ENCODE data around the gene CENPA. TPM values are rescaled to one million over a fixed set of nuclear protein-coding genes. Genes with fewer than 3 reads are reported as not detected.
A peak's percentile ranks its signal among the peaks of the same experiment; 100 is the strongest.

The CENPA gene
- total and polyA plus RNA-seq, 2 donors (not counting 1 experiment from before 2014, with no cell fraction given) = 6.1 to 9.7 TPM

GRCh38 chr2:26756337-26756736 is 29.5 kb upstream of the CENPA start:
- no peak for TF ChIP-seq CTCF (conservative IDR thresholded peaks at IDR 0.05 in 1 of 2, IDR thresholded peaks at IDR 0.05 in 1 of 2; ENCODE audit: low read depth in 1 of 2, low read length in 2 of 2)
- Histone ChIP-seq H3K4me1 (ENCODE audit: control insufficient read depth, extremely low read depth, insufficient read depth, low read length) (peaks cover 16% of the 10 kb centered on the region), H4K20me1 (ENCODE audit: control insufficient read depth, extremely low read depth, insufficient read depth, low read length) (no peaks in the 10 kb centered on the region), H3K9ac (ENCODE audit: insufficient read depth, low read length) (no peak overlapping the region), H3K27me3 (ENCODE audit: control insufficient read depth, insufficient read depth, low read length) (no peaks in the 10 kb centered on the region), H3K79me2 (ENCODE audit: control insufficient read depth, insufficient read depth, low read length) (no peaks in the 10 kb centered on the region), H3K36me3 (ENCODE audit: control insufficient read depth, insufficient read depth, low read length) (no peaks in the 10 kb centered on the region), H2AFZ (ENCODE audit: low read length) (no peak overlapping the region), H3K27ac (ENCODE audit: insufficient read depth, low read length) (no peak overlapping the region), H3K9me3 (ENCODE audit: control insufficient read depth, insufficient read depth, low read depth, low read length) (no peaks in the 10 kb centered on the region), H3K4me3 (replicated peaks in 1 of 4; ENCODE audit: control extremely low read depth in 1 of 4, insufficient read depth in 1 of 4, low read depth in 3 of 4, low read length in 4 of 4) (no peak overlapping the region), H3K4me2 (ENCODE audit: extremely low read depth, insufficient read depth, low read length) (no peak overlapping the region)
- no peak for DNase-seq (ENCODE audit: low read depth in 2 of 2)

- Histone ChIP-seq H3K4me2 (ENCODE audit: extremely low read depth, insufficient read depth, low read length) (peak overlapping the region; percentile 79), H3K4me3 (replicated peaks in 1 of 4; ENCODE audit: control extremely low read depth in 1 of 4, insufficient read depth in 1 of 4, low read depth in 3 of 4, low read length in 4 of 4) (no peak overlapping the region), H3K36me3 (ENCODE audit: control insufficient read depth, insufficient read depth, low read length) (no peaks in the 10 kb centered on the region), H3K27ac (ENCODE audit: insufficient read depth, low read length) (peak overlapping the region; percentile 93), H2AFZ (ENCODE audit: low read length) (no peak overlapping the region), H3K9ac (ENCODE audit: insufficient read depth, low read length) (peak overlapping the region; percentile 21), H3K27me3 (ENCODE audit: control insufficient read depth, insufficient read depth, low read length) (no peaks in the 10 kb centered on the region), H3K79me2 (ENCODE audit: control insufficient read depth, insufficient read depth, low read length) (no peaks in the 10 kb centered on the region), H3K4me1 (ENCODE audit: control insufficient read depth, extremely low read depth, insufficient read depth, low read length) (peaks cover 16% of the 10 kb centered on the region), H4K20me1 (ENCODE audit: control insufficient read depth, extremely low read depth, insufficient read depth, low read length) (no peaks in the 10 kb centered on the region), H3K9me3 (ENCODE audit: control insufficient read depth, insufficient read depth, low read depth, low read length) (no peaks in the 10 kb centered on the region)
- DNase-seq (ENCODE audit: low read depth in 2 of 2) = peak; percentile 99
- TF ChIP-seq CTCF (conservative IDR thresholded peaks at IDR 0.05 in 1 of 2, IDR thresholded peaks at IDR 0.05 in 1 of 2; ENCODE audit: low read depth in 1 of 2, low read length in 2 of 2) (no peak), EZH2 (IDR thresholded peaks at IDR 0.05; ENCODE audit: low read length, missing control alignments) (no peak)
These were observed 27.7 kb upstream of the CENPA start for GRCh38 chr2:26757873-26758789.

GRCh38 chr2:26758790-26759321 is 27.0 kb upstream of the CENPA start:
- no peak overlapping the region for H3K9ac ChIP-seq (ENCODE audit: insufficient read depth, low read length)
- no peaks in the 10 kb centered on the region for H3K27me3 ChIP-seq (ENCODE audit: control insufficient read depth, insufficient read depth, low read length)
- no peaks in the 10 kb centered on the region for H3K36me3 ChIP-seq (ENCODE audit: control insufficient read depth, insufficient read depth, low read length)
- H2AFZ ChIP-seq (ENCODE audit: low read length) = no peak overlapping the region
- peak; percentile 44 to 67 for DNase-seq (ENCODE audit: low read depth in 2 of 2)
- H3K4me1 ChIP-seq (ENCODE audit: control insufficient read depth, extremely low read depth, insufficient read depth, low read length) = peaks cover 16% of the 10 kb centered on the region
- no peaks in the 10 kb centered on the region for H3K79me2 ChIP-seq (ENCODE audit: control insufficient read depth, insufficient read depth, low read length)
- no peak overlapping the region for H3K4me3 ChIP-seq (replicated peaks in 1 of 4; ENCODE audit: control extremely low read depth in 1 of 4, insufficient read depth in 1 of 4, low read depth in 3 of 4, low read length in 4 of 4)
- no peaks in the 10 kb centered on the region for H4K20me1 ChIP-seq (ENCODE audit: control insufficient read depth, extremely low read depth, insufficient read depth, low read length)
- no peaks in the 10 kb centered on the region for H3K9me3 ChIP-seq (ENCODE audit: control insufficient read depth, insufficient read depth, low read depth, low read length)
- peak overlapping the region; percentile 93 for H3K27ac ChIP-seq (ENCODE audit: insufficient read depth, low read length)
- H3K4me2 ChIP-seq (ENCODE audit: extremely low read depth, insufficient read depth, low read length) = no peak overlapping the region
- no peak for TF ChIP-seq CTCF (conservative IDR thresholded peaks at IDR 0.05 in 1 of 2, IDR thresholded peaks at IDR 0.05 in 1 of 2; ENCODE audit: low read depth in 1 of 2, low read length in 2 of 2)
- TF ChIP-seq EZH2 (IDR thresholded peaks at IDR 0.05; ENCODE audit: low read length, missing control alignments) = no peak

Measured in fibroblast of lung (primary cell).